ENCODE data around the gene FIGNL1.

Gene FIGNL1

GRCh38 chr7:50423860-50424259 is 26.3 kb downstream of the FIGNL1 start:
- H3K4me1 ChIP-seq (ENCODE audit: control insufficient read depth, insufficient read depth, low read length) = no peaks in the 10 kb centered on the region
- H3K9me3 ChIP-seq (replicated peaks; ENCODE audit: low read length) = no peaks in the 10 kb centered on the region
- H3K4me2 ChIP-seq (ENCODE audit: low read length) = no peak overlapping the region
- H3K36me3 ChIP-seq (ENCODE audit: insufficient read depth, low read length) = no peaks in the 10 kb centered on the region
- no peak overlapping the region for H3K9ac ChIP-seq (ENCODE audit: low read depth, low read length)
- no peak overlapping the region for H3K4me3 ChIP-seq (ENCODE audit: low read length)
- no peaks in the 10 kb centered on the region for H3K27me3 ChIP-seq (ENCODE audit: control insufficient read depth, insufficient read depth, low read length)

- H3K4me2 ChIP-seq (ENCODE audit: low read length) = no peak overlapping the region
- H3K36me3 ChIP-seq (ENCODE audit: insufficient read depth, low read length) = no peaks in the 10 kb centered on the region
- H3K4me3 ChIP-seq (ENCODE audit: low read length) = no peak overlapping the region
- no peaks in the 10 kb centered on the region for H3K9me3 ChIP-seq (replicated peaks; ENCODE audit: low read length)
- H3K9ac ChIP-seq (ENCODE audit: low read depth, low read length) = no peak overlapping the region
- no peaks in the 10 kb centered on the region for H3K27me3 ChIP-seq (ENCODE audit: control insufficient read depth, insufficient read depth, low read length)
- no peaks in the 10 kb centered on the region for H3K4me1 ChIP-seq (ENCODE audit: control insufficient read depth, insufficient read depth, low read length)
These were observed 27.3 kb downstream of the FIGNL1 start for GRCh38 chr7:50422858-50423257.

GRCh38 chr7:50421043-50421442 is 29.1 kb downstream of the FIGNL1 start:
- Histone ChIP-seq H3K4me3 (ENCODE audit: low read length) (no peak overlapping the region), H3K36me3 (ENCODE audit: insufficient read depth, low read length) (no peaks in the 10 kb centered on the region), H3K27me3 (ENCODE audit: control insufficient read depth, insufficient read depth, low read length) (peaks cover 12% of the 10 kb centered on the region), H3K4me1 (ENCODE audit: control insufficient read depth, insufficient read depth, low read length) (no peaks in the 10 kb centered on the region), H3K4me2 (ENCODE audit: low read length) (no peak overlapping the region), H3K9me3 (replicated peaks; ENCODE audit: low read length) (no peaks in the 10 kb centered on the region), H3K9ac (ENCODE audit: low read depth, low read length) (no peak overlapping the region)

GRCh38 chr7:50418526-50419290 is 31.4 kb downstream of the FIGNL1 start:
- Histone ChIP-seq H3K4me1 (ENCODE audit: control insufficient read depth, insufficient read depth, low read length) (no peaks in the 10 kb centered on the region), H3K9ac (ENCODE audit: low read depth, low read length) (no peak overlapping the region)

GRCh38 chr7:50418086-50418515 is 32.0 kb downstream of the FIGNL1 start:
- no peaks in the 10 kb centered on the region for H3K36me3 ChIP-seq (ENCODE audit: insufficient read depth, low read length)
- H3K27me3 ChIP-seq (ENCODE audit: control insufficient read depth, insufficient read depth, low read length) = peaks cover 20% of the 10 kb centered on the region
- H3K9ac ChIP-seq (ENCODE audit: low read depth, low read length) = no peak overlapping the region
- no peaks in the 10 kb centered on the region for H3K4me1 ChIP-seq (ENCODE audit: control insufficient read depth, insufficient read depth, low read length)
- H3K9me3 ChIP-seq (replicated peaks; ENCODE audit: low read length) = no peaks in the 10 kb centered on the region
- no peak overlapping the region for H3K4me3 ChIP-seq (ENCODE audit: low read length)
- no peak overlapping the region for H3K4me2 ChIP-seq (ENCODE audit: low read length)

More at GRCh38 chr7:50418526-50419290, 31.4 kb downstream of the FIGNL1 start:
- Histone ChIP-seq H3K9me3 (replicated peaks; ENCODE audit: low read length) (no peaks in the 10 kb centered on the region), H3K36me3 (ENCODE audit: insufficient read depth, low read length) (no peaks in the 10 kb centered on the region), H3K4me3 (ENCODE audit: low read length) (no peak overlapping the region), H3K27me3 (ENCODE audit: control insufficient read depth, insufficient read depth, low read length) (peaks cover 20% of the 10 kb centered on the region), H3K4me2 (ENCODE audit: low read length) (no peak overlapping the region)

GRCh38 chr7:50416527-50417182 is 33.5 kb downstream of the FIGNL1 start:
- H3K9ac ChIP-seq (ENCODE audit: low read depth, low read length) = no peak overlapping the region
- H3K36me3 ChIP-seq (ENCODE audit: insufficient read depth, low read length) = no peaks in the 10 kb centered on the region
- H3K27me3 ChIP-seq (ENCODE audit: control insufficient read depth, insufficient read depth, low read length) = peaks cover 20% of the 10 kb centered on the region
- no peaks in the 10 kb centered on the region for H3K4me1 ChIP-seq (ENCODE audit: control insufficient read depth, insufficient read depth, low read length)
- no peak overlapping the region for H3K4me3 ChIP-seq (ENCODE audit: low read length)
- H3K9me3 ChIP-seq (replicated peaks; ENCODE audit: low read length) = no peaks in the 10 kb centered on the region
- no peak overlapping the region for H3K4me2 ChIP-seq (ENCODE audit: low read length)

GRCh38 chr7:50415844-50416364 is 34.2 kb downstream of the FIGNL1 start:
- Histone ChIP-seq H3K9me3 (replicated peaks; ENCODE audit: low read length) (no peaks in the 10 kb centered on the region), H3K36me3 (ENCODE audit: insufficient read depth, low read length) (no peaks in the 10 kb centered on the region), H3K4me1 (ENCODE audit: control insufficient read depth, insufficient read depth, low read length) (no peaks in the 10 kb centered on the region), H3K4me3 (ENCODE audit: low read length) (no peak overlapping the region), H3K9ac (ENCODE audit: low read depth, low read length) (no peak overlapping the region), H3K27me3 (ENCODE audit: control insufficient read depth, insufficient read depth, low read length) (peaks cover 21% of the 10 kb centered on the region), H3K4me2 (ENCODE audit: low read length) (no peak overlapping the region)

GRCh38 chr7:50413561-50413960 is 36.6 kb downstream of the FIGNL1 start:
- peaks cover 24% of the 10 kb centered on the region for H3K27me3 ChIP-seq (ENCODE audit: control insufficient read depth, insufficient read depth, low read length)
- H3K36me3 ChIP-seq (ENCODE audit: insufficient read depth, low read length) = no peaks in the 10 kb centered on the region
- no peak overlapping the region for H3K4me2 ChIP-seq (ENCODE audit: low read length)
- H3K9me3 ChIP-seq (replicated peaks; ENCODE audit: low read length) = no peaks in the 10 kb centered on the region
- H3K4me1 ChIP-seq (ENCODE audit: control insufficient read depth, insufficient read depth, low read length) = no peaks in the 10 kb centered on the region
- no peak overlapping the region for H3K9ac ChIP-seq (ENCODE audit: low read depth, low read length)
- H3K4me3 ChIP-seq (ENCODE audit: low read length) = no peak overlapping the region

GRCh38 chr7:50412973-50413372 is 37.2 kb downstream of the FIGNL1 start:
- Histone ChIP-seq H3K27me3 (ENCODE audit: control insufficient read depth, insufficient read depth, low read length) (peaks cover 29% of the 10 kb centered on the region), H3K9me3 (replicated peaks; ENCODE audit: low read length) (no peaks in the 10 kb centered on the region), H3K4me1 (ENCODE audit: control insufficient read depth, insufficient read depth, low read length) (no peaks in the 10 kb centered on the region), H3K4me3 (ENCODE audit: low read length) (no peak overlapping the region), H3K36me3 (ENCODE audit: insufficient read depth, low read length) (no peaks in the 10 kb centered on the region), H3K4me2 (ENCODE audit: low read length) (no peak overlapping the region), H3K9ac (ENCODE audit: low read depth, low read length) (no peak overlapping the region)

GRCh38 chr7:50411332-50411731 is 38.8 kb downstream of the FIGNL1 start:
- no peak overlapping the region for H3K4me2 ChIP-seq (ENCODE audit: low read length)
- no peaks in the 10 kb centered on the region for H3K4me1 ChIP-seq (ENCODE audit: control insufficient read depth, insufficient read depth, low read length)
- no peaks in the 10 kb centered on the region for H3K9me3 ChIP-seq (replicated peaks; ENCODE audit: low read length)
- no peak overlapping the region for H3K4me3 ChIP-seq (ENCODE audit: low read length)
- H3K9ac ChIP-seq (ENCODE audit: low read depth, low read length) = no peak overlapping the region
- peaks cover 32% of the 10 kb centered on the region for H3K27me3 ChIP-seq (ENCODE audit: control insufficient read depth, insufficient read depth, low read length)
- H3K36me3 ChIP-seq (ENCODE audit: insufficient read depth, low read length) = no peaks in the 10 kb centered on the region

- H3K4me3 ChIP-seq (ENCODE audit: low read length) = no peak overlapping the region
- H3K9ac ChIP-seq (ENCODE audit: low read depth, low read length) = no peak overlapping the region
- H3K4me2 ChIP-seq (ENCODE audit: low read length) = no peak overlapping the region
- peaks cover 22% of the 10 kb centered on the region for H3K27me3 ChIP-seq (ENCODE audit: control insufficient read depth, insufficient read depth, low read length)
- H3K4me1 ChIP-seq (ENCODE audit: control insufficient read depth, insufficient read depth, low read length) = no peaks in the 10 kb centered on the region
- H3K9me3 ChIP-seq (replicated peaks; ENCODE audit: low read length) = no peaks in the 10 kb centered on the region
- H3K36me3 ChIP-seq (ENCODE audit: insufficient read depth, low read length) = no peaks in the 10 kb centered on the region
These were observed 40.0 kb downstream of the FIGNL1 start for GRCh38 chr7:50409856-50410745.
